ENCODE results near the gene RNLS. TPM values are rescaled to one million over a fixed set of nuclear protein-coding genes. Genes with fewer than 3 reads are reported as not detected.

RNLS gene
- total RNA-seq, 1 donor from 2014 or later, result 8.7 TPM

GRCh38 chr10:88553116-88553752 lies 29.9 kb downstream of the RNLS start:
- DNase-seq (ENCODE audit: low read depth), result peak; percentile 79
- FAIRE-seq, result peak; percentile 88
- no peaks in the 10 kb centered on the region for H3K27me3 ChIP-seq (ENCODE audit: control insufficient read depth, insufficient read depth, low read length)
- no peaks in the 10 kb centered on the region for H3K36me3 ChIP-seq (ENCODE audit: control insufficient read depth, insufficient read depth, low read length)
- peak; percentile 69 for TF ChIP-seq CTCF (IDR thresholded peaks at IDR 0.05; ENCODE audit: insufficient read depth, low read length, severe bottlenecking)
- H3K4me3 ChIP-seq (ENCODE audit: low read depth, low read length), result no peak overlapping the region

- FAIRE-seq (no peak), DNase-seq (ENCODE audit: low read depth) (no peak)
- Histone ChIP-seq H3K36me3 (ENCODE audit: control insufficient read depth, insufficient read depth, low read length) (no peaks in the 10 kb centered on the region), H3K4me3 (ENCODE audit: low read depth, low read length) (no peak overlapping the region), H3K27me3 (ENCODE audit: control insufficient read depth, insufficient read depth, low read length) (no peaks in the 10 kb centered on the region)
- TF ChIP-seq CTCF (IDR thresholded peaks at IDR 0.05; ENCODE audit: insufficient read depth, low read length, severe bottlenecking), result no peak
These were observed 31.9 kb downstream of the RNLS start for GRCh38 chr10:88551246-88551645.

GRCh38 chr10:88546497-88546896 lies 36.6 kb downstream of the RNLS start:
- Histone ChIP-seq H3K4me3 (ENCODE audit: low read depth, low read length) (no peak overlapping the region), H3K27me3 (ENCODE audit: control insufficient read depth, insufficient read depth, low read length) (no peaks in the 10 kb centered on the region), H3K36me3 (ENCODE audit: control insufficient read depth, insufficient read depth, low read length) (no peaks in the 10 kb centered on the region)
- TF ChIP-seq CTCF (IDR thresholded peaks at IDR 0.05; ENCODE audit: insufficient read depth, low read length, severe bottlenecking), result no peak
- FAIRE-seq (no peak), DNase-seq (ENCODE audit: low read depth) (no peak)

GRCh38 chr10:88545359-88545758 lies 37.8 kb downstream of the RNLS start:
- FAIRE-seq (no peak), DNase-seq (ENCODE audit: low read depth) (no peak)
- no peaks in the 10 kb centered on the region for H3K36me3 ChIP-seq (ENCODE audit: control insufficient read depth, insufficient read depth, low read length)
- H3K27me3 ChIP-seq (ENCODE audit: control insufficient read depth, insufficient read depth, low read length), result no peaks in the 10 kb centered on the region
- H3K4me3 ChIP-seq (ENCODE audit: low read depth, low read length), result no peak overlapping the region
- no peak for TF ChIP-seq CTCF (IDR thresholded peaks at IDR 0.05; ENCODE audit: insufficient read depth, low read length, severe bottlenecking)

GRCh38 chr10:88544140-88544870 lies 38.8 kb downstream of the RNLS start:
- peak; percentile 25 for DNase-seq (ENCODE audit: low read depth)
- no peaks in the 10 kb centered on the region for H3K27me3 ChIP-seq (ENCODE audit: control insufficient read depth, insufficient read depth, low read length)
- no peaks in the 10 kb centered on the region for H3K36me3 ChIP-seq (ENCODE audit: control insufficient read depth, insufficient read depth, low read length)
- no peak for FAIRE-seq
- no peak overlapping the region for H3K4me3 ChIP-seq (ENCODE audit: low read depth, low read length)
- TF ChIP-seq CTCF (IDR thresholded peaks at IDR 0.05; ENCODE audit: insufficient read depth, low read length, severe bottlenecking), result no peak
